H1 (cell line): Measurements from ENCODE around the gene BSDC1. TPM values are rescaled to one million over a fixed set of nuclear protein-coding genes. Genes with fewer than 3 reads are reported as not detected.

ENCODE experiments used
- CTCF ChIA-PET: fragments of 300-600 bp; sonication (Branson Sonifier 250); formaldehyde crosslinking; loops from one replicate; lab custom pipeline; 2021; ENCODE audit not compliant: partially characterized antibody; lab: Charles Lee
- POLR2A ChIA-PET: fragments of 300-600 bp; sonication (Branson Sonifier 250); formaldehyde crosslinking; loops from one replicate; lab custom pipeline; 2021; ENCODE audit warnings: inconsistent platforms; ENCODE audit not compliant: partially characterized antibody; lab: Charles Lee
- DNase-seq, 2 experiments: peaks; one replicate each; pipeline versions ENCODE4 v3.0.0 to v3.0.0-alpha.2; 2010 to 2022; ENCODE audit warnings: low spot score in 2 of 2, low read depth in 1 of 2, mixed read lengths in 1 of 2
- FAIRE-seq: peaks from 2 replicates; lab custom pipeline; 2011; peaks lifted over from hg19 to GRCh38; lab: Jason Lieb, UNC
- H2AFZ ChIP-seq: 2 replicates; pipeline ENCODE4 v1.8.1; 2012; ENCODE audit warnings: low read length, inconsistent platforms
- H2AK5ac ChIP-seq: 2 replicates; pipeline ENCODE4 v1.6.1; 2013; ENCODE audit warnings: low read depth, low read length
- H2BK120ac ChIP-seq: replicated peaks from 2 replicates; pipeline ENCODE3; 2013; ENCODE audit warnings: low read depth, low read length, inconsistent platforms
- H2BK12ac ChIP-seq: 2 replicates; pipeline ENCODE4 v1.6.1; 2013; ENCODE audit warnings: low read depth, low read length
- H2BK15ac ChIP-seq: 2 replicates; pipeline ENCODE4 v1.6.1; 2013; ENCODE audit warnings: low read length
- H2BK20ac ChIP-seq: 2 replicates; pipeline ENCODE4 v1.6.1; 2013; ENCODE audit warnings: low read length
- H2BK5ac ChIP-seq: 2 replicates; pipeline ENCODE4 v1.6.1; 2013; ENCODE audit warnings: low read depth, low read length
- H3K14ac ChIP-seq: 2 replicates; pipeline ENCODE4 v1.6.1; 2013; ENCODE audit warnings: inconsistent platforms; ENCODE audit not compliant: insufficient read length
- H3K18ac ChIP-seq: 2 replicates; pipeline ENCODE4 v1.6.1; 2013; ENCODE audit warnings: low read length; ENCODE audit errors: extremely low read depth
- H3K23ac ChIP-seq: 2 replicates; pipeline ENCODE4 v1.6.1; 2013; ENCODE audit warnings: inconsistent platforms; ENCODE audit not compliant: insufficient read length
- H3K23me2 ChIP-seq: 2 replicates; pipeline ENCODE4 v1.6.1; 2013; ENCODE audit warnings: low read depth, low read length
- H3K27ac ChIP-seq: 2 replicates; pipeline ENCODE4 v1.6.1; 2011; ENCODE audit warnings: low read depth, low read length, inconsistent platforms
- H3K27me3 ChIP-seq, 4 experiments: replicated peaks in 1 of 4; 1 replicate in 1 of 4; 2 replicates in 3 of 4; pipeline versions ENCODE4 v1.6.1 to v1.8.1; 2011 to 2013; ENCODE audit warnings: low read length in 3 of 4, mild to moderate bottlenecking in 3 of 4, inconsistent platforms in 2 of 4, mixed read lengths in 2 of 4, moderate library complexity in 1 of 4; ENCODE audit not compliant: control insufficient read depth in 3 of 4, insufficient read depth in 3 of 4; ENCODE audit errors: extremely low read depth in 1 of 4
- H3K36me3 ChIP-seq, 4 experiments: 2 replicates each; pipeline versions ENCODE4 v1.6.1 to v1.8.1; 2011 to 2013; ENCODE audit warnings: mild to moderate bottlenecking in 4 of 4, low read length in 3 of 4, moderate library complexity in 2 of 4, control low read depth in 1 of 4, inconsistent platforms in 1 of 4; ENCODE audit not compliant: insufficient read depth in 4 of 4, control insufficient read depth in 2 of 4
- H3K4ac ChIP-seq: replicated peaks from 2 replicates; pipeline ENCODE3; 2013; ENCODE audit warnings: low read length, low read depth, mixed read lengths, inconsistent platforms; ENCODE audit not compliant: insufficient read length
- H3K4me1 ChIP-seq, 4 experiments: replicated peaks in 1 of 4; 1 replicate in 1 of 4; 2 replicates in 3 of 4; pipeline versions ENCODE4 v1.6.1 to v1.8.1; 2011 to 2013; ENCODE audit warnings: low read length in 3 of 4, inconsistent platforms in 2 of 4, mixed read lengths in 1 of 4; ENCODE audit not compliant: insufficient read depth in 4 of 4, control insufficient read depth in 3 of 4
- H3K4me2 ChIP-seq, 2 experiments: 2 replicates each; pipeline versions ENCODE4 v1.6.1 to v1.8.1; 2011 to 2013; ENCODE audit warnings: low read depth in 2 of 2, low read length in 2 of 2, control low read depth in 1 of 2, inconsistent platforms in 1 of 2, mild to moderate bottlenecking in 1 of 2; ENCODE audit not compliant: insufficient read depth in 1 of 2
- H3K4me3 ChIP-seq, 4 experiments: fragments of 200-600, 300-600 bp in 1 of 4; sonication (generic), shearing (Covaris generic), sonication (Bioruptor Twin) in 1 of 4; 2 replicates each; pipeline versions ENCODE4 v1.5.1 to v1.8.1; 2011 to 2016; ENCODE audit warnings: low read length in 4 of 4, low read depth in 3 of 4, control low read depth in 2 of 4, inconsistent platforms in 2 of 4, mild to moderate bottlenecking in 2 of 4, mixed read lengths in 1 of 4, moderate library complexity in 1 of 4; ENCODE audit not compliant: insufficient read depth in 2 of 4; ENCODE audit errors: extremely low read depth in 1 of 4
- H3K56ac ChIP-seq: replicated peaks from 2 replicates; pipeline ENCODE3; 2013; ENCODE audit warnings: low read depth, mild to moderate bottlenecking, mixed read lengths, low read length, inconsistent platforms; ENCODE audit not compliant: insufficient read length
- H3K79me1 ChIP-seq: 2 replicates; pipeline ENCODE4 v1.6.1; 2013; ENCODE audit warnings: low read depth, low read length, control low read depth
- H3K79me2 ChIP-seq, 2 experiments: 2 replicates each; pipeline versions ENCODE4 v1.6.1 to v1.8.1; 2012 to 2013; ENCODE audit warnings: low read length in 2 of 2, mild to moderate bottlenecking in 2 of 2, inconsistent platforms in 1 of 2; ENCODE audit not compliant: insufficient read depth in 2 of 2, control insufficient read depth in 1 of 2
- H3K9ac ChIP-seq, 4 experiments: replicated peaks in 1 of 4; 1 replicate in 1 of 4; 2 replicates in 3 of 4; pipeline versions ENCODE4 v1.6.1 to v1.8.1; 2011 to 2013; ENCODE audit warnings: low read depth in 3 of 4, low read length in 3 of 4, control low read depth in 2 of 4, mild to moderate bottlenecking in 2 of 4, moderate library complexity in 2 of 4, inconsistent platforms in 1 of 4; ENCODE audit errors: extremely low read depth in 1 of 4
- H3K9me3 ChIP-seq, 2 experiments: 2 replicates each; pipeline versions ENCODE4 v1.6.1 to v1.8.1; 2012 to 2013; ENCODE audit warnings: mild to moderate bottlenecking in 2 of 2, moderate library complexity in 2 of 2, control low read depth in 1 of 2, inconsistent platforms in 1 of 2, low read depth in 1 of 2, low read length in 1 of 2, mixed read lengths in 1 of 2; ENCODE audit not compliant: insufficient read depth in 2 of 2
- H4K20me1 ChIP-seq, 2 experiments: replicated peaks in 1 of 2; 2 replicates each; pipeline versions ENCODE3 to v1.8.1; 2011 to 2013; ENCODE audit warnings: inconsistent platforms in 2 of 2, low read length in 2 of 2, mild to moderate bottlenecking in 1 of 2; ENCODE audit not compliant: insufficient read depth in 2 of 2, control insufficient read depth in 1 of 2
- H4K5ac ChIP-seq: 2 replicates; pipeline ENCODE4 v1.6.1; 2013; ENCODE audit warnings: low read length, low read depth, mixed read lengths, inconsistent platforms; ENCODE audit not compliant: insufficient read length
- H4K8ac ChIP-seq: 2 replicates; pipeline ENCODE4 v1.8.0; 2013; ENCODE audit warnings: mild to moderate bottlenecking, moderate library complexity, low read length, inconsistent platforms; ENCODE audit not compliant: insufficient read depth; ENCODE audit errors: extremely low read depth
- H4K91ac ChIP-seq: replicated peaks from 2 replicates; pipeline ENCODE3; 2013; ENCODE audit warnings: low read length, mixed read lengths, inconsistent platforms; ENCODE audit not compliant: insufficient read length
- KDM1A ChIP-seq: fragments of 200-600, 300-600 bp; sonication (generic); IDR thresholded peaks from 2 replicates; pipeline ENCODE4 v1.7.1; 2016; ENCODE audit warnings: mild to moderate bottlenecking, low read length, borderline replicate concordance
- MAFK ChIP-seq: IDR thresholded peaks from 2 replicates; pipeline ENCODE4 v1.6.1; 2012; ENCODE audit warnings: low read depth, mild to moderate bottlenecking, improper control_type of control experiment, low read length
- RAD21 ChIP-seq, 2 experiments: IDR thresholded peaks in 1 of 2; conservative IDR thresholded peaks in 1 of 2; 2 replicates each; pipeline ENCODE4 v1.6.1; 2011; ENCODE audit warnings: low read depth in 2 of 2, low read length in 2 of 2, improper control_type of control experiment in 1 of 2, inconsistent platforms in 1 of 2, mild to moderate bottlenecking in 1 of 2, moderate library complexity in 1 of 2
- RFX5 ChIP-seq: IDR thresholded peaks from 2 replicates; pipeline ENCODE4 v1.6.1; 2011; ENCODE audit warnings: low read depth, low read length, improper control_type of control experiment, borderline replicate concordance
- WGBS, 2 experiments: shearing (Covaris generic) in 1 of 2; methylation state at CpG; one replicate each; pipeline versions ENCODE4 v1.1.6 to v1.1.7; 2013 to 2015; ENCODE audit warnings: low lambda C conversion rate in 2 of 2, mixed read lengths in 2 of 2, inconsistent platforms in 1 of 2, low coverage in 1 of 2, missing lambda C conversion rate in 1 of 2; ENCODE audit not compliant: insufficient replicate concordance in 2 of 2, insufficient coverage in 1 of 2, insufficient read length in 1 of 2; ENCODE audit errors: extremely low coverage in 1 of 2, missing lambda C conversion rate in 1 of 2; 5-methylcytosine and 5-hydroxymethylcytosine counted together
- polyA plus RNA-seq, 7 experiments: library from polyadenylated mRNA; depleted of rRNA in 3 of 7; stranded (reverse) in 5 of 7; unstranded in 2 of 7; fragments of >200 nt in 5 of 7; fragments of 200-250 nt in 2 of 7; gene quantifications; 1 replicate in 5 of 7; 2 replicates in 1 of 7; 4 replicates in 1 of 7; pipeline versions ENCODE4 v1.2.1 to v1.2.3, GENCODE V29; 2011 to 2013; ENCODE audit warnings: missing spikeins in 2 of 7, mixed read lengths in 2 of 7
- total RNA-seq: library from RNA; stranded (reverse); fragmentation: NEBNext Ultra II Directional; extraction: Animal tissue kit (Norgen Biotek cat#: 25700); gene quantifications from 2 replicates; pipeline ENCODE4 v1.2.1, GENCODE V29; 2021
- TF ChIP-seq, protein P1 (sequence below), 3 experiments: IDR thresholded peaks; 1 replicate in 2 of 3; 2 replicates in 1 of 3; pipeline versions ENCODE4 v1.5.1 to v1.6.1; 2011; ENCODE audit warnings: low read length in 3 of 3, mild to moderate bottlenecking in 3 of 3, inconsistent platforms in 2 of 3, low read depth in 1 of 3, moderate library complexity in 1 of 3; ENCODE audit not compliant: insufficient read depth in 1 of 3; ENCODE audit errors: control extremely low read depth in 1 of 3

The BSDC1 gene
- total and polyA plus RNA-seq, 2 of the 8 experiments (the other 6 are each of a cell fraction or from before 2014, with no cell fraction given) = 24.8 to 40.7 TPM

DNA sequence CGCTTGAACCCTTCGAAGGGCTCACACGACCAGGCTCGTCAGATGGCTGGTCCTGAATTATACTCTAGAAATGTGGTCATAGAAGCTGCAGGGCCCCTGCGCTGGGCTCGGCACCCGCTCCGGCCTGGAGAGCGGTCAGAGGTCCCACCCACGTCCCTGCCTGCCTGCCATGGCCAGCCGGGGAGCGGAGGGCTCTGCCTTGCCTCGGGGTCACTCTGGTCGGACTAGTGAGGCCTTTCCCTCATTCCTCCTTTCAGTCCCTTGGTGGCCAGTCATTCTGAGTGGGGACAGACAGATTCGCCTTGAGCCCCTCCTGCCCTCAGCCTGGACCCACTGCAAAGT, 57.7 kb downstream of the BSDC1 start:
- CTCF ChIA-PET = interaction anchor here (1.5 to 1.7 kb wide), 2 partner anchors 14 to 21 kb away, joined by 5 read pairs; no protein-coding TSS in a partner anchor
- TF ChIP-seq RFX5 (no peak), KDM1A (no peak), MAFK (no peak), RAD21 (IDR thresholded peaks at IDR 0.05 in 1 of 2, conservative IDR thresholded peaks at IDR 0.05 in 1 of 2; ENCODE audit: low read depth in 2 of 2, low read length in 2 of 2) (no peak)
- TF ChIP-seq, protein P1, sequence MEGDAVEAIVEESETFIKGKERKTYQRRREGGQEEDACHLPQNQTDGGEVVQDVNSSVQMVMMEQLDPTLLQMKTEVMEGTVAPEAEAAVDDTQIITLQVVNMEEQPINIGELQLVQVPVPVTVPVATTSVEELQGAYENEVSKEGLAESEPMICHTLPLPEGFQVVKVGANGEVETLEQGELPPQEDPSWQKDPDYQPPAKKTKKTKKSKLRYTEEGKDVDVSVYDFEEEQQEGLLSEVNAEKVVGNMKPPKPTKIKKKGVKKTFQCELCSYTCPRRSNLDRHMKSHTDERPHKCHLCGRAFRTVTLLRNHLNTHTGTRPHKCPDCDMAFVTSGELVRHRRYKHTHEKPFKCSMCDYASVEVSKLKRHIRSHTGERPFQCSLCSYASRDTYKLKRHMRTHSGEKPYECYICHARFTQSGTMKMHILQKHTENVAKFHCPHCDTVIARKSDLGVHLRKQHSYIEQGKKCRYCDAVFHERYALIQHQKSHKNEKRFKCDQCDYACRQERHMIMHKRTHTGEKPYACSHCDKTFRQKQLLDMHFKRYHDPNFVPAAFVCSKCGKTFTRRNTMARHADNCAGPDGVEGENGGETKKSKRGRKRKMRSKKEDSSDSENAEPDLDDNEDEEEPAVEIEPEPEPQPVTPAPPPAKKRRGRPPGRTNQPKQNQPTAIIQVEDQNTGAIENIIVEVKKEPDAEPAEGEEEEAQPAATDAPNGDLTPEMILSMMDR (IDR thresholded peaks at IDR 0.05; ENCODE audit: control extremely low read depth in 1 of 3, insufficient read depth in 1 of 3, low read depth in 1 of 3, low read length in 3 of 3) = no peak

More for the DNA sequence above, 57.7 kb downstream of the BSDC1 start:
- peak overlapping the region; percentile 75 for H2BK15ac ChIP-seq
- H3K56ac ChIP-seq = no peak overlapping the region
- peaks cover 10% of the 10 kb centered on the region; the same call in 1 of the 2 replicates for H3K23me2 ChIP-seq
- no peak overlapping the region for H2AFZ ChIP-seq
- H2AK5ac ChIP-seq = peak overlapping the region; percentile 6; the same call in 1 of the 2 replicates
- DNase-seq (no peak), FAIRE-seq (no peak)
- H3K4me1 ChIP-seq = peaks cover 5 to 37% (median 28%) of the 10 kb centered on the region in 4 experiments
- H3K14ac ChIP-seq = no peak overlapping the region
- no peak overlapping the region; the same call in 1 of the 2 replicates for H2BK5ac ChIP-seq
- peak overlapping the region; percentile 53 to 73 for H3K4me2 ChIP-seq
- H3K9ac ChIP-seq = no peak overlapping the region
- H3K23ac ChIP-seq = no peak overlapping the region
- POLR2A ChIA-PET = interaction anchor here (0.7 to 13.4 kb wide), 33 partner anchors 9 to 1756 kb away, joined by 3 to 321 read pairs (median 5); partner anchors contain the start of genes BSDC1, CCDC28B, EIF3I and FAM167B
- no peak overlapping the region for H2BK120ac ChIP-seq
- peaks cover 2% of the 10 kb centered on the region; the same call in 1 of the 2 replicates for H3K79me1 ChIP-seq
- peaks cover 0 to 7% (median 2%) of the 10 kb centered on the region in 4 experiments; a peak in 4 of 7 replicates for H3K27me3 ChIP-seq
- peak overlapping the region; percentile 78 for H3K18ac ChIP-seq
- peak overlapping the region; percentile 31 to 93 (median 68); a peak in 7 of 8 replicates for H3K4me3 ChIP-seq
- no peak overlapping the region for H3K27ac ChIP-seq
- H3K36me3 ChIP-seq = peaks cover 5 to 34% (median 10%) of the 10 kb centered on the region in 4 experiments; a peak in 6 of 8 replicates
- H4K5ac ChIP-seq = no peak overlapping the region
- H3K79me2 ChIP-seq = peaks cover 4 to 21% of the 10 kb centered on the region in 2 experiments; a peak in 3 of 4 replicates
- H3K4ac ChIP-seq = no peak overlapping the region
- WGBS, 2 experiments = 37% methylated on average over 15 of the region's 15 CpGs; no CpG with 5 or more reads in 1 of the 2 experiments
- no peaks in the 10 kb centered on the region for H3K9me3 ChIP-seq
- peaks cover 9 to 15% of the 10 kb centered on the region in 2 experiments for H4K20me1 ChIP-seq
- H2BK12ac ChIP-seq = 0 out of 2 replicates have a peak overlapping the region, but pooled peaks have one; percentile 62
- H4K8ac ChIP-seq = peak overlapping the region; percentile 22; the same call in 1 of the 2 replicates
- H4K91ac ChIP-seq = peak overlapping the region; percentile 4
- H2BK20ac ChIP-seq = 0 out of 2 replicates have a peak overlapping the region, but pooled peaks have one; percentile 86
